Measurements from ENCODE around the gene IQCF6.

The IQCF6 gene

DNA sequence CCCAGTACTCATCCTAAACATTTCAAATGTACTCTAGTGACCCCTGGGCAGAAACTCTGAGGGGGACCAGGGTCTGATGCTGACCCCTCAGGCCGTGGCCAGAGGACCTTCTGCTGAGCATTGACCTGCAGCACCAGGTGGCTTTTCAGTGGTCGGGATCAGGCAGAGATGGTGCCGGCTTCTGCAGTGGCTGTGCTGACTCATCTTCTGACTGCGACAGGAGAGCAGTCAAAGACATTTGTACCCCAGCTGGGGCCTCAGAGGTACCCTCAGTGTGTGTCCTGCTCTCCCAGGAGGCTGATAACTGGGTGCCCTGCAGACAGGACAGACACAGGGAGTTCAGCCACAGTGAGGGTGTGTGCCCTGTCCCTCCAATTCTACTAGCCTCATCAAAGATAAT, 36.6 kb upstream of the IQCF6 start:
- ChIA-PET POLR2A (no interaction called here), CTCF (no interaction called here)
- DNase-seq (ENCODE audit: extremely low spot score), result no peak
- no peak for TF ChIP-seq FOXA1 (IDR thresholded peaks at IDR 0.05)
- TF ChIP-seq SP1 (IDR thresholded peaks at IDR 0.05), result no peak
- no peak for TF ChIP-seq FOXK2 (IDR thresholded peaks at IDR 0.05)
- no peak for TF ChIP-seq L3MBTL2 (conservative IDR thresholded peaks at IDR 0.05)
- TF ChIP-seq LEF1 (IDR thresholded peaks at IDR 0.05; ENCODE audit: borderline replicate concordance), result no peak
- no peak for TF ChIP-seq NFRKB (IDR thresholded peaks at IDR 0.05)

DNA sequence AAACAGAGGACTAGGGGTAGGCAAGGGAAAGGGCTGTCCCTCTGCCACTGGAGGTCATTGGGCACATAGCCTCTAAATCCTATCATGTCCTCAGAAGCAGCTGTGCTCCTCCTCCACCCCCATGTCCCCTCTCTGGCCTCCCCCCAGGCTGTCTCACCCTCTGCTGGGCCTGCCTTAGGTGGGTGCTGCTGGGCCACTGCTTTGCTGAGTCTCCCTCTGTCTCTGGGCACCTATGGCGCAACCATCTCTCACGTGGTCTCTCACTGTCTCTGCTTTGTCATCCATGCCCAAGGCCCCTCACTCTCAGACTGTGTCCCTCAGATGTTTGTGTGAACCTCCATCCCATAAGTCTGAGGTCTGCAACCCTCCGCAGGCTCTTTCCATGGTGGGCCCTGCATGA, 35.0 kb upstream of the IQCF6 start:
- TF ChIP-seq CTBP1 (IDR thresholded peaks at IDR 0.05; ENCODE audit: borderline replicate concordance), result no peak
- no peak for TF ChIP-seq HDGF (IDR thresholded peaks at IDR 0.05; ENCODE audit: borderline replicate concordance)
- no peak for TF ChIP-seq SP1 (IDR thresholded peaks at IDR 0.05)
- TF ChIP-seq NFRKB (IDR thresholded peaks at IDR 0.05), result no peak
- ChIA-PET POLR2A (no interaction called here), CTCF (no interaction called here)
- no peak for DNase-seq (ENCODE audit: extremely low spot score)

DNA sequence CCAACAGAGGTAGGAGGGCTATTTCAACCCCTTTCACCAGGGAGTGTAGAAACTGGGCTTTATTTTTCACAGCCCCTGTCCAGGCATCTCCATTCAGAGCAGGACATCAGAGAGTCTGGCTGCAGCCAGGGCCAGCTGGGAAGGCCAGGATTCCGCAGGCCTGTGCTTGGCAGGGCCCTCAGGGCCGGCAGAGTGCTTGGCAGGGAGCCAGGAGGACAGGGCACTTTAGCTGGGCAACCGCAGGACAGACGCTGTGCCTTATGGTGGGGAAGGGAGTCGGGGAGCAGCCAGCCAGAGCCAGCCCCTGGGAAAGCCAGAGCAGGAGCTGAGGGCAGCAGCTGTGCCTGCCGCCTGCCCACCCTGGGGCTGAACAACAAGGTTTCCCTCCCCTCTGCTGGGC, 34.5 kb upstream of the IQCF6 start:
- no peak for DNase-seq (ENCODE audit: extremely low spot score)
- CTCF ChIA-PET, result no interaction called here
- TF ChIP-seq FOXA1 (IDR thresholded peaks at IDR 0.05), result no peak
- TF ChIP-seq ELF4 (IDR thresholded peaks at IDR 0.05), result no peak
- no peak for TF ChIP-seq NFRKB (IDR thresholded peaks at IDR 0.05)
- TF ChIP-seq FOXK2 (IDR thresholded peaks at IDR 0.05), result no peak
- TF ChIP-seq BHLHE40 (IDR thresholded peaks at IDR 0.05; ENCODE audit: borderline replicate concordance), result no peak
- TF ChIP-seq ARNT (IDR thresholded peaks at IDR 0.05), result no peak
- no peak for TF ChIP-seq TARDBP (IDR thresholded peaks at IDR 0.05)
- TF ChIP-seq HDGF (IDR thresholded peaks at IDR 0.05; ENCODE audit: borderline replicate concordance), result no peak
- TF ChIP-seq ZNF384 (IDR thresholded peaks at IDR 0.05), result no peak
- POLR2A ChIA-PET, result no interaction called here

DNA sequence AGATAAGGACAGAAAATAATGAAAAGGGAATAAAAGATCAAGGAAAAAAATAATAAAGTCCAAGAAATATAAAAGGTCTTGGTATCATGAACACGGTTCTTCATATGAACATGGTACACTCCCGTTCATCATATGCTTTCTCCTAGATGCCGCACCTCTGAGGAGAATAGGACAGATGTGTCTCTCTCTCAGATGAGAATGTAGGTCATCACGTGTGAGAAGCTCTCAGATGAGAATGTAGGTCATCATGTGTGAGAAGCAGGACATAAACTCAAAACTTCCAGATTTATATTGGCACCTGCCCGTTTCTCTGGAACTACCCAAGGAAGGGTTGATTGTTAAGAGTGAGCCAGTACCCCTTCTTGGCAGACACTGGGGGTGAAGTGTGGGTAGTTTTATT, 29.9 kb upstream of the IQCF6 start:
- TF ChIP-seq BHLHE40 (IDR thresholded peaks at IDR 0.05; ENCODE audit: borderline replicate concordance) (no peak), HDGF (IDR thresholded peaks at IDR 0.05; ENCODE audit: borderline replicate concordance) (no peak), SP1 (IDR thresholded peaks at IDR 0.05) (no peak), FOXA1 (IDR thresholded peaks at IDR 0.05) (no peak), FOXK2 (IDR thresholded peaks at IDR 0.05) (no peak), FOXM1 (IDR thresholded peaks at IDR 0.05; ENCODE audit: borderline replicate concordance) (no peak), ELF4 (IDR thresholded peaks at IDR 0.05) (no peak), ZNF384 (IDR thresholded peaks at IDR 0.05) (no peak), L3MBTL2 (conservative IDR thresholded peaks at IDR 0.05) (no peak), NFRKB (IDR thresholded peaks at IDR 0.05) (no peak), ARNT (IDR thresholded peaks at IDR 0.05) (no peak), SUZ12 (IDR thresholded peaks at IDR 0.05) (no peak), TARDBP (IDR thresholded peaks at IDR 0.05) (no peak), LEF1 (IDR thresholded peaks at IDR 0.05; ENCODE audit: borderline replicate concordance) (no peak)
- TF ChIP-seq, protein P1, sequence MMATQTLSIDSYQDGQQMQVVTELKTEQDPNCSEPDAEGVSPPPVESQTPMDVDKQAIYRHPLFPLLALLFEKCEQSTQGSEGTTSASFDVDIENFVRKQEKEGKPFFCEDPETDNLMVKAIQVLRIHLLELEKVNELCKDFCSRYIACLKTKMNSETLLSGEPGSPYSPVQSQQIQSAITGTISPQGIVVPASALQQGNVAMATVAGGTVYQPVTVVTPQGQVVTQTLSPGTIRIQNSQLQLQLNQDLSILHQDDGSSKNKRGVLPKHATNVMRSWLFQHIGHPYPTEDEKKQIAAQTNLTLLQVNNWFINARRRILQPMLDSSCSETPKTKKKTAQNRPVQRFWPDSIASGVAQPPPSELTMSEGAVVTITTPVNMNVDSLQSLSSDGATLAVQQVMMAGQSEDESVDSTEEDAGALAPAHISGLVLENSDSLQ (IDR thresholded peaks at IDR 0.05), result no peak
- ChIA-PET CTCF (no interaction called here), POLR2A (no interaction called here)
- no peak for DNase-seq (ENCODE audit: extremely low spot score)

DNA sequence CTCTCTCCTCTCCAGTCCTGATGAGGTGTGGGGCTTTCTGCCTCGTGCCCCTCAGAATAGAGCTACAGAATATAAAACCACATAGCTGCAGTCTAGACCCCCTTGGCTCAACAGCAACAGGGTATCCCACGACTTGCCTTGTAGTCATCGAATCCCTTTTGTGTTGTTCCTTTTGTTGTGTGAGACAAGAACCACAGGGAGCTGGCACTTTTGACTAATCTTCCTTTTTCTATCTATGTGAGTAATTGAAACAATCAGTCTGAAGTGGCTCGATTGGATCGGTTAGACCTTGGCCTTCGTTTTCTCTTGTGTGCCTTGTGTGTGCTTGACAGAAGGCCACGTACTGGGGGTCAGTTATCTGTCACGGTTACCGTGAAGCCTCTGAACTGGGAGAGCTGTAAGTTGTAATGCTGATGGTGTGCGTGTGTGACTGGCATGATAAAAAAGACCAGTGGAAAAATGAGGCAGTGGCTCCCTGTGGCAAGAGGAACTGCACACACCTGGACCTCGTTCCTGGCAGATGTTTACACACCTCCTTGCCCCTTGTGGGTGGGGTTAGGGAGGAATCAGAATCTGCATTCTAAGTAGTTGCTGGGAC, 23.2 kb upstream of the IQCF6 start:
- no peak for TF ChIP-seq NFRKB (IDR thresholded peaks at IDR 0.05)
- no peak for TF ChIP-seq ELF4 (IDR thresholded peaks at IDR 0.05)
- TF ChIP-seq L3MBTL2 (conservative IDR thresholded peaks at IDR 0.05), result no peak
- TF ChIP-seq CTBP1 (IDR thresholded peaks at IDR 0.05; ENCODE audit: borderline replicate concordance), result no peak
- TF ChIP-seq TARDBP (IDR thresholded peaks at IDR 0.05), result no peak
- no peak for TF ChIP-seq FOXA1 (IDR thresholded peaks at IDR 0.05)
- TF ChIP-seq ZNF384 (IDR thresholded peaks at IDR 0.05), result no peak
- TF ChIP-seq FOXM1 (IDR thresholded peaks at IDR 0.05; ENCODE audit: borderline replicate concordance), result no peak
- no peak for TF ChIP-seq FOXK2 (IDR thresholded peaks at IDR 0.05)
- TF ChIP-seq LEF1 (IDR thresholded peaks at IDR 0.05; ENCODE audit: borderline replicate concordance), result no peak
- no peak for TF ChIP-seq ARNT (IDR thresholded peaks at IDR 0.05)
- no peak for TF ChIP-seq BHLHE40 (IDR thresholded peaks at IDR 0.05; ENCODE audit: borderline replicate concordance)
- no peak for TF ChIP-seq SP1 (IDR thresholded peaks at IDR 0.05)
- TF ChIP-seq, protein P1 (IDR thresholded peaks at IDR 0.05), result no peak
- TF ChIP-seq HDGF (IDR thresholded peaks at IDR 0.05; ENCODE audit: borderline replicate concordance), result no peak
- TF ChIP-seq SUZ12 (IDR thresholded peaks at IDR 0.05), result no peak
- DNase-seq (ENCODE audit: extremely low spot score), result no peak
- CTCF ChIA-PET, result interaction anchor here (0.5 kb wide), 1 partner anchor 298 kb away, joined by 3 read pairs; no protein-coding TSS in a partner anchor
- POLR2A ChIA-PET, result no interaction called here

DNA sequence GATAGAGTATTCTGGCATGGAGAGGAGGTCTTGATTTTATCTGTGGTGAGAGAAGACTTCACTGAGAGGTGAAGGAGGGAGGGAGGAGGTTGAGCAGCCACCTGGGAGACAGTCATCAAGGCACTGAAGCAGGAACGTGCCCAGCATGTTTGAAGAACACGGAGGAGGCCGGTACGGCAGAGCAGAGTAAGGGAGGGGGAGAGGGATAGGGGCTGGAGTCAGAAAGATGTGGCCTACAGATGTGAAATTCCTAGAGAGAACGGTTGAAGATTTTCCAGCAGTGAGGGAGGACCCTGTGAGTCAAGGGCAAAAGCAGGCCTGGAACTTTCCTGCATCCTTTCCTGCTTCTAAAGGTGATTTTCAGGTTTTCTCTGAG, 21.7 kb upstream of the IQCF6 start:
- CTCF ChIA-PET, result interaction anchor here (0.6 to 1.4 kb wide), 2 partner anchors 10 to 57 kb away, joined by 5 to 8 read pairs; no protein-coding TSS in a partner anchor
- POLR2A ChIA-PET, result no interaction called here
- no peak for DNase-seq (ENCODE audit: extremely low spot score)

More for the DNA sequence above, 21.7 kb upstream of the IQCF6 start:
- TF ChIP-seq CTBP1 (IDR thresholded peaks at IDR 0.05; ENCODE audit: borderline replicate concordance) (no peak), FOXA1 (IDR thresholded peaks at IDR 0.05) (no peak), ARNT (IDR thresholded peaks at IDR 0.05) (no peak), FOXK2 (IDR thresholded peaks at IDR 0.05) (no peak), ELF4 (IDR thresholded peaks at IDR 0.05) (no peak), TARDBP (IDR thresholded peaks at IDR 0.05) (no peak), LEF1 (IDR thresholded peaks at IDR 0.05; ENCODE audit: borderline replicate concordance) (no peak), HDGF (IDR thresholded peaks at IDR 0.05; ENCODE audit: borderline replicate concordance) (no peak), L3MBTL2 (conservative IDR thresholded peaks at IDR 0.05) (no peak), ZNF384 (IDR thresholded peaks at IDR 0.05) (no peak), FOXM1 (IDR thresholded peaks at IDR 0.05; ENCODE audit: borderline replicate concordance) (no peak), SP1 (IDR thresholded peaks at IDR 0.05) (no peak)

Measured in HEK293T (cell line).